K562 (cell line): ENCODE data around the gene ZFP69. TPM values are rescaled to one million over a fixed set of nuclear protein-coding genes. Genes with fewer than 3 reads are reported as not detected.

Experiments
- BCOR ChIP-seq: fragments of 450-650 bp; IDR thresholded peaks from 2 replicates; pipeline ENCODE4 v1.6.1; 2016
- CHD2 ChIP-seq: IDR thresholded peaks from 2 replicates; pipeline ENCODE4 v1.6.1; 2011; ENCODE audit warnings: low read depth, low read length
- CTBP1 ChIP-seq: fragments of 450-650 bp; IDR thresholded peaks from 2 replicates; pipeline ENCODE4 v1.6.1; 2016; ENCODE audit warnings: borderline replicate concordance
- ELF2 ChIP-seq: fragments of 250-450 bp; sonication (Bioruptor Pico); IDR thresholded peaks from 2 replicates; pipeline ENCODE4 v1.5.0; 2021; ENCODE audit warnings: mild to moderate bottlenecking
- ETV5 ChIP-seq: sonication (generic); formaldehyde crosslinking; IDR thresholded peaks from 2 replicates; pipeline ENCODE4 v1.4.0; 2020; ENCODE audit warnings: low read depth, mild to moderate bottlenecking, missing genetic modification reagents
- HCFC1 ChIP-seq: IDR thresholded peaks from 2 replicates; pipeline ENCODE4 v1.6.1; 2012; ENCODE audit warnings: low read depth, low read length, improper control_type of control experiment
- HDAC3 ChIP-seq: fragments of 450-650 bp; IDR thresholded peaks from 2 replicates; pipeline ENCODE4 v1.6.1; 2018; ENCODE audit warnings: borderline replicate concordance, mild to moderate bottlenecking, moderate library complexity; ENCODE audit not compliant: partially characterized antibody
- HDGF ChIP-seq: fragments of 450-650 bp; IDR thresholded peaks from 2 replicates; pipeline ENCODE4 v1.6.1; 2016
- NRF1 ChIP-seq, 2 experiments: fragments of 450-650 bp; IDR thresholded peaks in 1 of 2; conservative IDR thresholded peaks in 1 of 2; 2 replicates each; pipeline ENCODE4 v1.6.1; 2014; ENCODE audit warnings: mild to moderate bottlenecking in 2 of 2
- RNF219 ChIP-seq: fragments of 250-450 bp; sonication (Bioruptor Pico); IDR thresholded peaks from 2 replicates; pipeline ENCODE4 v1.5.0; 2022; ENCODE audit warnings: mild to moderate bottlenecking
- SIN3B ChIP-seq: fragments of 450-650 bp; IDR thresholded peaks from 2 replicates; pipeline ENCODE4 v1.6.1; 2017; ENCODE audit warnings: low read depth, mild to moderate bottlenecking, moderate library complexity
- TAF1 ChIP-seq: IDR thresholded peaks from 2 replicates; pipeline ENCODE4 v1.6.1; 2011; ENCODE audit warnings: mild to moderate bottlenecking, low read length, moderate library complexity; ENCODE audit not compliant: insufficient read depth, control insufficient read depth, severe bottlenecking; ENCODE audit errors: extremely low read depth
- ZBED1 ChIP-seq: IDR thresholded peaks from 2 replicates; pipeline ENCODE4 v1.6.1; 2014
- ZBTB40 ChIP-seq, 2 experiments: fragments of 450-650 bp in 1 of 2; sonication (generic) in 1 of 2; formaldehyde crosslinking in 1 of 2; IDR thresholded peaks; 2 replicates each; pipeline versions ENCODE4 v1.7.1 to v1.9.0; 2016 to 2022; ENCODE audit warnings: inconsistent platforms in 1 of 2, mild to moderate bottlenecking in 1 of 2, missing genetic modification reagents in 1 of 2
- ZBTB7A ChIP-seq: IDR thresholded peaks from 2 replicates; pipeline ENCODE4 v1.6.1; 2011; ENCODE audit warnings: low read depth, mild to moderate bottlenecking, low read length, moderate library complexity, borderline replicate concordance; ENCODE audit not compliant: control insufficient read depth
- ZFX ChIP-seq: sonication (generic); formaldehyde crosslinking; IDR thresholded peaks from 2 replicates; pipeline ENCODE4 v1.8.0; 2022; ENCODE audit warnings: mild to moderate bottlenecking, missing genetic modification reagents, moderate library complexity
- ZNF408 ChIP-seq: fragments of 250-450 bp; sonication (Bioruptor Pico); IDR thresholded peaks from 2 replicates; pipeline ENCODE4 v1.4.0; 2020; ENCODE audit warnings: low read depth, mild to moderate bottlenecking, moderate library complexity
- polyA plus RNA-seq, 8 experiments: library from polyadenylated mRNA; depleted of rRNA in 4 of 8; stranded (reverse) in 5 of 8; unstranded in 3 of 8; fragments of >200 nt; fragmentation: Nextera tagmentation in 2 of 8; fragmentation: Illumina TruSeq in 1 of 8; extraction: Ambion mirVana in 2 of 8; extraction: Trizol in 1 of 8; gene quantifications; 2 replicates each; pipeline versions ENCODE4 v1.2.1 to v1.2.3, GENCODE V29; 2011 to 2014; ENCODE audit warnings: inconsistent platforms in 1 of 8, missing spikeins in 1 of 8
- total RNA-seq, 7 experiments: library from RNA; depleted of rRNA in 6 of 7; stranded (reverse); fragments of >200 nt in 6 of 7; fragmentation: Illumina TruSeq in 2 of 7; extraction: Trizol in 2 of 7; gene quantifications; 2 replicates each; pipeline versions ENCODE4 v1.2.1 to v1.2.3, GENCODE V29; 2011 to 2021; ENCODE audit warnings: low replicate concordance in 1 of 7

ZFP69 gene
- total and polyA plus RNA-seq, 9 of the 15 experiments (the other 6 are each of a cell fraction or from before 2014, with no cell fraction given), result 2.0 to 8.4 (median 5.7) TPM

- TF ChIP-seq ZBTB40 (IDR thresholded peaks at IDR 0.05), result no peak
- TF ChIP-seq ZBTB40 (CRISPR knock-in tag; IDR thresholded peaks at IDR 0.05), result no peak
- TF ChIP-seq CHD2, result 0 out of 2 replicates have a peak, but pooled peaks have one; percentile 20
- TF ChIP-seq HDAC3, result peak; percentile 3
- TF ChIP-seq SIN3B, result peak; percentile 50
- peak; percentile 98 for TF ChIP-seq CTBP1
- no peak for TF ChIP-seq BCOR
- TF ChIP-seq ZBED1, result no peak; the same call in 1 of the 2 replicates
- peak; percentile 85 for TF ChIP-seq ETV5
- TF ChIP-seq ELF2 (CRISPR knock-in tag), result 0 out of 2 replicates have a peak, but pooled peaks have one; percentile 52
- TF ChIP-seq NRF1 (conservative IDR thresholded peaks at IDR 0.05 in 1 of 2, IDR thresholded peaks at IDR 0.05 in 1 of 2), result peak; percentile 98 to 99
- TF ChIP-seq TAF1, result peak; percentile 73
- no peak for TF ChIP-seq HDGF
- TF ChIP-seq ZFX (CRISPR knock-in tag), result peak; percentile 80
- TF ChIP-seq HCFC1, result peak; percentile 54; the same call in 1 of the 2 replicates
- TF ChIP-seq ZBTB7A, result peak; percentile 79; the same call in 1 of the 2 replicates
- TF ChIP-seq ZNF408 (CRISPR knock-in tag), result no peak
- TF ChIP-seq RNF219 (CRISPR knock-in tag), result no peak
These were observed 27.2 kb upstream of the ZFP69 start, which contains the start of gene ZFP69B (continued) for GRCh38 chr1:40449684-40450494.
